Prostate gland (tissue), 2 donors: Measurements from ENCODE around the gene SF3A1. TPM values are rescaled to one million over a fixed set of nuclear protein-coding genes. Genes with fewer than 3 reads are reported as not detected.

Source experiments
- DNase-seq: peaks from one replicate; pipeline ENCODE4 v3.0.0-alpha.2; 2019; ENCODE audit warnings: low spot score
- H3K27ac ChIP-seq, 2 donors: fragments of 200-600 bp; sonication (generic); 2 replicates each; pipeline ENCODE4 v1.5.1; 2017 to 2019
- H3K27me3 ChIP-seq: fragments of 200-600 bp; sonication (generic); replicated peaks from 2 replicates; pipeline ENCODE4 v1.5.1; 2019; ENCODE audit not compliant: insufficient read depth
- H3K36me3 ChIP-seq, 2 donors: fragments of 200-600 bp; sonication (generic); 1 replicate in 1 of 2; 2 replicates in 1 of 2; pipeline versions ENCODE4 v1.5.1 to v1.8.1; 2017 to 2019
- H3K4me1 ChIP-seq: fragments of 200-600 bp; sonication (generic); replicated peaks from 2 replicates; pipeline ENCODE4 v1.5.1; 2019
- H3K4me3 ChIP-seq, 2 donors: fragments of 200-600 bp; sonication (generic); 2 replicates each; pipeline ENCODE4 v1.5.1; 2017 to 2019
- H3K9me3 ChIP-seq: fragments of 200-600 bp; sonication (generic); 2 replicates; pipeline ENCODE4 v1.5.1; 2017
- CTCF ChIP-seq, 4 experiments: fragments of 200-600 bp in 2 of 4; fragments of 450-650 bp in 2 of 4; sonication (generic) in 2 of 4; IDR thresholded peaks; 1 replicate in 3 of 4; 2 replicates in 1 of 4; pipeline ENCODE4 v1.5.1; 2016 to 2019; ENCODE audit warnings: antibody characterized with exemption in 4 of 4, mild to moderate bottlenecking in 2 of 4, moderate library complexity in 2 of 4
- POLR2A ChIP-seq: fragments of 450-650 bp; IDR thresholded peaks from one replicate; pipeline ENCODE4 v1.6.1; 2016; ENCODE audit warnings: antibody characterized with exemption, mild to moderate bottlenecking
- POLR2AphosphoS5 ChIP-seq: sonication (generic); formaldehyde crosslinking; IDR thresholded peaks from one replicate; pipeline ENCODE4 v1.6.1; 2017; ENCODE audit warnings: antibody characterized with exemption
- WGBS: methylation state at CpG from one replicate; pipeline ENCODE4 v1.1.5; 2018; 5-methylcytosine and 5-hydroxymethylcytosine counted together
- intact Hi-C: fragments of 100-400 bp; cut with DNase I; formaldehyde crosslinking; loops from one replicate; pipeline ENCODE4 v1.14.2; 2022
- total RNA-seq, 2 donors: library from RNA; depleted of rRNA; stranded (reverse); fragments of >200 nt; gene quantifications; one replicate each; pipeline ENCODE4 v1.1.0, GENCODE V29; 2016

Gene SF3A1
- total RNA-seq, 2 donors from 2014 or later: 108 to 134 TPM

- Histone ChIP-seq H3K36me3 (peaks cover 5 to 12% of the 10 kb centered on the region in 2 donors), H3K27ac (peak overlapping the region in 1 of 2 donors; percentile 46), H3K27me3 (no peaks in the 10 kb centered on the region), H3K4me3 (no peak overlapping the region), H3K4me1 (peaks cover 31% of the 10 kb centered on the region), H3K9me3 (no peaks in the 10 kb centered on the region)
- 94% methylated on average over 4 of the region's 4 CpGs for WGBS
- TF ChIP-seq CTCF (IDR thresholded peaks at IDR 0.05) (no peak), POLR2AphosphoS5 (no peak), POLR2A (no peak)
- intact Hi-C loops: no loop called here
- no peak for DNase-seq
Observed at GRCh38 chr22:30296324-30296723, 60.4 kb downstream of the SF3A1 start.

DNA sequence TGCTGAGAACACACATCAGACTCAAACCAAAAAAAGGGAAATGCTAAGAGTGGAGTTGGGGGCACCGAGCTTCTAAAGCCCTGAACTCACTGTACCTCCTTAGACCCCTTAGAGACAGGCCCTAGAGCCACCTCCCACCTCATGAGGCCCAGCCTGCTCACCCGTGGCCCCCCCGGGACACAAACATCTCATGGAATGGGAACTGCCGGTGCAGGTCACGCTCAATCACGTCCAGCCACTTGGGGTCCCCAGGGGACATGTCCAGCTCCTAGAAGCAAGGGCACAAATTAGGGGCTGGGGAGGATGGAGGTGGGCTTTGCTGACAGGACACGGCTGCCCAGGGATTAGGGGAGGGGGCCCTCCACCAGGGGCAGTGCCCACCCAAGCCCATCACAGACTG is 61.1 kb downstream of the SF3A1 start:
- no peaks in the 10 kb centered on the region for H3K27me3 ChIP-seq
- no peaks in the 10 kb centered on the region for H3K9me3 ChIP-seq
- H3K27ac ChIP-seq: peak overlapping the region; percentile 10 to 46
- H3K36me3 ChIP-seq: peaks cover 5 to 7% of the 10 kb centered on the region in 2 donors
- intact Hi-C loops: no loop called here
- no peak for TF ChIP-seq CTCF (IDR thresholded peaks at IDR 0.05)
- WGBS: 80% methylated on average over 7 of the region's 7 CpGs
- no peak overlapping the region for H3K4me3 ChIP-seq
- no peak for DNase-seq
- H3K4me1 ChIP-seq: peaks cover 35% of the 10 kb centered on the region

DNA sequence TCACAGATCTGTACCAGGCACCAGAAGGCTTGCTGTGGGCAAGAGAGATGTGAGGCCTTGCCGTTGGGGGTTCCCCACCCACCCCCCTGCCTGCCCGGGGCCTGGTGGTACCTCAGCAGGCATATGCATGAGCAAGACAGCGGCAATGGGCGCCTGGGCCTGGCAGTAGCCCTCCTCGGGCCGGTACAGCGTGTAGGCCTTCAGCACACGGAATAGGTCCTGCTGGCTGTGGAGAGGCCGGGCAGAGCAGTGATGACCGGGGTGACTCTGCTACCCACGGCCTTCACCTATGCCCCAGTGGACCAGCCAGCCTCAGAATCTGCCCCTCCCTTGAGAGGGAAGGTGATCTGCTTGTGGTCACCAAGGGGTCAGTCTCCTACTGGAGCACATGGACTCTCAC is 61.9 kb downstream of the SF3A1 start:
- TF ChIP-seq CTCF (IDR thresholded peaks at IDR 0.05): no peak
- no peak for TF ChIP-seq POLR2A
- no peak for TF ChIP-seq POLR2AphosphoS5
- peaks cover 5 to 7% of the 10 kb centered on the region in 2 donors for H3K36me3 ChIP-seq
- WGBS: 90% methylated on average over 9 of the region's 11 CpGs
- intact Hi-C loops: no loop called here
- DNase-seq: no peak
- no peaks in the 10 kb centered on the region for H3K27me3 ChIP-seq
- no peaks in the 10 kb centered on the region for H3K9me3 ChIP-seq
- peak overlapping the region in 1 of 2 donors; percentile 11 for H3K27ac ChIP-seq
- peaks cover 43% of the 10 kb centered on the region for H3K4me1 ChIP-seq
- H3K4me3 ChIP-seq: no peak overlapping the region

- Histone ChIP-seq H3K4me1 (peaks cover 39% of the 10 kb centered on the region), H3K4me3 (no peak overlapping the region), H3K9me3 (no peaks in the 10 kb centered on the region), H3K27ac (no peak overlapping the region), H3K27me3 (no peaks in the 10 kb centered on the region), H3K36me3 (peaks cover 5 to 7% of the 10 kb centered on the region in 2 donors)
- intact Hi-C loops: no loop called here
- no peak for TF ChIP-seq CTCF (IDR thresholded peaks at IDR 0.05)
- TF ChIP-seq POLR2AphosphoS5: no peak
- no peak for DNase-seq
- WGBS: 95% methylated on average over 9 of the region's 9 CpGs
Observed at GRCh38 chr22:30294066-30294465, 62.6 kb downstream of the SF3A1 start.

DNA sequence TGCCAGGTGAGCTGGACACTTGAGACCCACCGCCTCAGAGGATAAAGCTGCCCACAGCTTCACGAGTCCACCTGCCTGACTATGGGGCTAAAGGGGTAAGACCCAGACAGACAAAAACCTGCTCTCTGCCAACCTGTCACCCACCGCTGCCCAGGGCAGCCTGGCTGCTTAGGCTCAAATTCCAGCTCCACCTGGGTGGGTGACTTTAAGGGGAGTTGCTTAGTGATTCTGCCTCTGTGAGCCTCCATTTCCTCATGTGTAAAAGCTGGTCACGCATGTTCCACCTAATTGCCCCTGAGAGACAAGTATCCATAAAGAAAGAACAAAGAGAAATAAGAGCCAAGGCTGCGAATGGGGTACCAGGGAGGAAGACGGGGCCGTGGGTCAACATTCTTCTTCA is 63.7 kb downstream of the SF3A1 start:
- Histone ChIP-seq H3K4me3 (no peak overlapping the region), H3K4me1 (peaks cover 31% of the 10 kb centered on the region), H3K9me3 (no peaks in the 10 kb centered on the region), H3K36me3 (peaks cover 5 to 7% of the 10 kb centered on the region in 2 donors), H3K27me3 (no peaks in the 10 kb centered on the region), H3K27ac (peak overlapping the region; percentile 88 to 95)
- TF ChIP-seq CTCF (IDR thresholded peaks at IDR 0.05) (no peak), POLR2A (no peak), POLR2AphosphoS5 (no peak)
- no peak for DNase-seq
- 91% methylated on average over 7 of the region's 7 CpGs for WGBS
- intact Hi-C loops: no loop called here
